IPS DF 4.7 (cell line): ENCODE measurements around the gene EXOC3L4.
"Not testable (repeated sequence)": the region's sequence is repeated elsewhere in the genome, so short reads cannot be mapped to it uniquely, and the experiment has no call there.

Source experiments
- DNase-seq: peaks from one replicate; pipeline ENCODE4 v3.0.0-alpha.2; 2013; ENCODE audit warnings: low spot score; ENCODE audit errors: extremely low read depth

The EXOC3L4 gene

DNA sequence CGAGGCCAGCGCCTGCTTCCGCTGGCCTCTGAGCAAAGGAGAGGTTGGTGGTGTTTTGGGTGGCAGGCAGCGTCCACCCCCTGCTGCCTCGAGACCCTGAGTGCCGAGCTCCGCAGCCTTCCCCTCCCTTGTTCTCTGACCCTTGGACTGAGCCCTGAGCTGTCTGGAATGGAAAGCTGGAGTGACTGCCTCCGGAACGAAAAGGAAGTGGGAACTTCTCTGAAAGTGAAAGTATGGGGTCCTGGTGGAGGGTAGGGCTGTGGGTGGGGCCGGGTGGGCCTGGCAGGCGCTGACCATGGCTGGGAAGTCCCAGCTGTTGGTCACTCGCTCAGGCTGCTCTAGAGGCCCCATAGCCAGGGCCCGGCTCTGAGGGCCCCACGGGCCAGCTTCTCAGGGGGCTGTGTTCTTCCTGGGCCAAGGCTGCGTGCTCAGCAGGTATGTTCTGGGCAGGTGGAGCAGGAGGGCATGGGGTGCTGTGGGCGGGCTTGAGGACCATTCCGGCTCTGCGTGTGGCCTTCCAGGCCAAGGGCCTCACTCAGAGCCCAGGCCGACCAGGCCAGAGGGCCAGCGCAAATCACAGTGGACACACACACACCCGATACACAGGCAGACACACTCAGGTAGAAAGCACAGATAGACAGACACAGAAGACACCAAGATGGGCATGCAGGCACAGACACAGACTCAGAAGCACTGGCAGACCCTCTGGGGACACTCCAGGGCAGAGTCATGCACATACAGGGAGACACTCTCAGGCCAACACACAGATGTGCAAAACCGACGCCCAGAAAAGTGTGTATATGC, at the start of gene EXOC3L4:
TSS of gene EXOC3L4 (plus strand) at position 320 of the 804 bp plus-strand sequence. CDS start 5,495 bp downstream, outside the sequence.
- no peak for DNase-seq

DNA sequence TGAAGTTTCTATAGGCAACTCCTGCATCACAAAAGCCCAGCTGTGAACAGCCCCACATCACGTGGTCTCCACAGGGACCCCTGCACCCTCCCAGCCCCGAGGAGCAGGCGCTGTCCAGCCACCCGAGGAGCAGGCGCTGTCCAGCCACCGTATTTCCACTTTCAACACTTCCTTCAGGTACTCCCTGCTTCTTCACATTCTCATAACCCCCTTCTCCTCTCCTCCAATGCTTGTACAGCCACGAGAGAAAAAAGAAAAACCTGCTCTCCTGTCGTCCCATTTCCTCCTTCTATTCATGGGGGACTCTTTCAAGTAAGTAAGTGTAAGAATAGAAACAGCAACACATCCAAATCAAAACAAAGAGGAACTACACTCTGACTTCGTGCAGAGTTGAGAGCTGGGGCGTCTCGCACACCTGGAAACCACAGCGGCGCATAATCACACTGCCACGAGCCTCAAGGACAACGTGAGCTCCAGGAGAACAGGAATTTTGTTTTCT, 49.1 kb upstream of the EXOC3L4 start:
- DNase-seq = no peak

DNA sequence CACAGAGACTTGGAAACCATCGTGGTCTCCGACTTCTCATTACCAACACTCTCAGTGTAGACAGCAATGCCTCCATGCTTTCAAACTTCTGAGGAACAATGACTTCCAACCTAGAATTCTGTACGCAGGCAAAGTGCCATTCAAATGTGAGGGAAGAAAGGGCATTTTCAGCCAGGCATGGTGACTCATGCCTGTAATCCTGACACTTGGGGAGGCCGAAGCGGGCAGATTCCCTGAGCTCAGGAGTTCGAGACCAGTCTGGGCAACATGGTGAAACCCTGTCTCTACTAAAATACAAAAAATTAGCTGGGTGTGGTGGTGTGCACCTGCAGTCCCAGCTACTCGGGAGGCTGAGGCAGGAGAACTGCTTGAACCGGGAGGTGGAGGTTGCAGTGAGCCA, 47.1 kb upstream of the EXOC3L4 start:
- not testable (repeated sequence) for DNase-seq

DNA sequence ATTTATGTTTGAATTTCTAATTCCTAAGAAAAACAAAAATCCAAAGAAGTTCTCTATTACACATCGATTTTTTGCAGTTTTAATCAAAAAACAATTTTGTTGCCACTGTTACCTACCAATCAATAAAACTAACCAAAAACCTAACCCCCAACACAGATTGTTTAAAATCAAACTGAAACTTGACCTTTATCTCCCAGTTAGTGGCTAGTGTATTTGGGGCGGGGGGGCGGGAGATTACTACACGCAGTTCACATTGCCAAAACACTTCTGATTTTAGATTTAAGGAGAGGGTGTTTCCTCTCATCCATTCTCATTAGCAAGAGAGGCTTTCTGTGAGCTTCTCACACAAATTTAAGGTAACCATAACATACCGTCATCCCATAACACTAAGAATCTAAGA, 43.6 kb upstream of the EXOC3L4 start:
- DNase-seq = no peak

DNA sequence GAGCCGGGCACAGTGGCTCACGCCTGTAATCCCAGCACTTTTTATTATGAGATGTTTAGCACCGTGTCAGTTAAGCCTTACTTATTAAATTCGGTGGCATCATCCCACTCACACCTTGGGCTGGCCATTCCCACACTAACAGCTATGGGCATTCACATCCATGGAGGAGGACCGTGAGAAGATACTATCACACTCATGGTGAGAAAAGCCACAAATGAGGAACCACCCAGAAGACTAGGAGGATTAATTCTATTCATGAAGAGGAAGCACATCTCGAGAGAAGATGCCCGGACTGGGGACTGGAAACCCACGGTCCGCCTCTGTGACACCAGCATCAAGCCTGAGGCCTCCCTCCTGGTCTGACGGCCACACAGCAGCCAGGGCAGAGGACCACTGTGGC, 42.1 kb upstream of the EXOC3L4 start:
- no peak for DNase-seq

DNA sequence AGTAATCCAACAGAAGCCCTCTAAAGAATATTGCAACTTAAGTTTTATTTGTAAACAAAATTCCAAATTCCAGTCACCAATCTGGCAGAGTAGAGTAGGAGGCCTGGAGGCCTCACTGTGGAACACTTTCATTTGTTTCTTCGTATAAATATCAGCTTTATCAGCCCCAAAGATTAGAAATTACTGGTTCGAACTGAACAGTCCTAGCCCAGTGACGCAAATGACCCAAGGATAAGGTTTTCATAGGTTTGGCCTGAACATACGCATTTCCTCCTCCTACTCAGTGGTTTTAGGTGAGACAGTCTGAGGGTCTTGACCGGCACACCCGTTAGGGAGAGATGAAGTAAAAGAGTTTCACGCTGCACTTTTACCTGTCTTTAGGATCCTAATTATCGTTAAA, 38.8 kb upstream of the EXOC3L4 start:
- DNase-seq = no peak

DNA sequence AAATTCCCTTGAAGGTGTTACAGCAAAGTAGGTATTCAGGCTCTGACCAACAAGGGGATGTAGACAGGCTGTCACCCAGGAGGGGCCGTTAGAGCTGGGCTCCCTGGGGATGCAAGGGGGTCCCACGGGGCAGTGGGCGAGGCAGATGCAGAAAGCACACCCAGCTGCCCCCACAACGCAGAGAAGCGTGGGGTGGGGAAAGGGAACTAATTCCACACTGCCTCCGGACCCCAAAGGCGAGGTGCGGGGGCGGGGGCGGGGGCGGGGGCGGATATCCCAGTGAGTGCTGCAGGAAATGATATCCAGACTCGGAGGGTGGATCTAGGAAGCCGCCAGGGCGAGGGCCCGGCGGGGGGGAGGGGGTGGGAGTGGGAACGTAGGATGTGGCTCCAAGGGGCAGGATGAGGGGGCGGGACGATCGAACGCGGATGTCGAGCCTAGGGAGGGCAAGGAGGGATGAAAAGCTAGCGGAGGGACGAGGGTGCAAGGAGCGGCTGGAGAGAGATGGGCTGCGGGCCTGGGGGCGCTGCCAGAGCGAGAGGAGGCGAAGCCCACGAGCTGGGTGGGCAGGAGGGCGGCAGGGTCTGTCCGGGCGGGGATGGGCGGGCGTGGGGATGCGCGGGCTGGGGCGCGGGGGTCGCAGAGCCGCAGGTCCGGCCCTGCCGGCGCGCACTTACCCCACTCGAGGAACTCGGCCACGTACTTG, 38.0 kb upstream of the EXOC3L4 start:
- DNase-seq = no peak

DNA sequence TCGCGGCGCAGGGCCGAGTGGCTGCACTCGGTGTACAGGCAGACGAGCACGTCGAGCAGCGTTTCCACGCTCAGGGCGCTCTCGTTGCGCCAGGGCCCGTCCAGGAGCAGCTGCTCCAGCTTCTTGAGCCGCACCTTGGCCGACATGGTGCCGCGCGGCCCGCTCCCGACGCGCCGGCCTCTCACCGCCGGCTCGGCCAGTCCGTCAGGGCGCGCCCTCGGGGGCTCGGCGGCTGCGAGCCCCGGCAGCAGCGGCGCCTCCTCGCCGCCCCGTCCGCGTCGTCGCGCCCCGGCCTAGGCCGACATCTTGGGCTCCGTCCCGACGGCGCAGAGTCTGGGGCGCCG, 37.5 kb upstream of the EXOC3L4 start:
- DNase-seq = no peak

DNA sequence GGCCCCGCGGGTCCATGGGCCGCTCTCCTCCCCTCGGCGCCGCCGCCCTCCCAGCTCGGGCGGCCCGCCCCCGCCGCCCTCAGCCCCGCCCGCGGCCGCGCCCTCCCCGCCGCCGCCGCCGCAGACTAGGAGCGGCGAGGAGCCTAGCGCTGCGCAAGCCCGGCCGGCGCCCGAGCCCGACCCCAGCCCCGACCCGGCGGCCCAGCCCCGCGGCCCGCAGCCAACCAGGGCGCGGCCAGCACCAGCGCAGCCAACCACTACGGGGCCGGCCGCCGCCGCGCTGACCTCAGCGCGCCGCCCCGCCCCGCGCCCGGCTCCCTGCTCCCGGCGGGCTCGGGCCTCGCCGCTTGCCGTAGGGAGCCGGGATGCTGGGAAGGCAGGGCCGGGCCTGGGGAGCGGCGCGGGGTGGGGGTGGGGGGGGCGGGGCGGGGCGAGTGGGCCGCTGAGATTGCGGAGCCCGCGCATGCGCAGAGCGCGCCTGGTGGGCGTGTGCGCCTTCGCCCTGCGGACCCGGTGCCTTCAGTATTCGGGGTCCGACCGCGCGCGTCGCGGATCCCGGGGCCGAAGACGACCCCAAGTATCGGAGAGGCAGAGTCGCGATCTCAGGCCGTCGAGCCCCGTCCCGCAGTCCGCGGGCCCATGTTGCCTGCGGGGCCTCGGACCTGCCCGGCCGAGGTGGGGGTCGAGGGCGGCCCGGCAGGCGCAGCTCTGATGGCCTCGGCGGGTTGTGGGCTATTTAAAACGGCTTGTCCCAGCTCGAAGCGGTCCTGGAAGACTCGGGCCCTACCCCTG, 37.0 kb upstream of the EXOC3L4 start, which contains the start of gene CDC42BPB:
TSS of gene CDC42BPB (minus strand) at position 178 of the 792 bp plus-strand sequence. CDS start 376 bp downstream, outside the sequence.
- no peak for DNase-seq

DNA sequence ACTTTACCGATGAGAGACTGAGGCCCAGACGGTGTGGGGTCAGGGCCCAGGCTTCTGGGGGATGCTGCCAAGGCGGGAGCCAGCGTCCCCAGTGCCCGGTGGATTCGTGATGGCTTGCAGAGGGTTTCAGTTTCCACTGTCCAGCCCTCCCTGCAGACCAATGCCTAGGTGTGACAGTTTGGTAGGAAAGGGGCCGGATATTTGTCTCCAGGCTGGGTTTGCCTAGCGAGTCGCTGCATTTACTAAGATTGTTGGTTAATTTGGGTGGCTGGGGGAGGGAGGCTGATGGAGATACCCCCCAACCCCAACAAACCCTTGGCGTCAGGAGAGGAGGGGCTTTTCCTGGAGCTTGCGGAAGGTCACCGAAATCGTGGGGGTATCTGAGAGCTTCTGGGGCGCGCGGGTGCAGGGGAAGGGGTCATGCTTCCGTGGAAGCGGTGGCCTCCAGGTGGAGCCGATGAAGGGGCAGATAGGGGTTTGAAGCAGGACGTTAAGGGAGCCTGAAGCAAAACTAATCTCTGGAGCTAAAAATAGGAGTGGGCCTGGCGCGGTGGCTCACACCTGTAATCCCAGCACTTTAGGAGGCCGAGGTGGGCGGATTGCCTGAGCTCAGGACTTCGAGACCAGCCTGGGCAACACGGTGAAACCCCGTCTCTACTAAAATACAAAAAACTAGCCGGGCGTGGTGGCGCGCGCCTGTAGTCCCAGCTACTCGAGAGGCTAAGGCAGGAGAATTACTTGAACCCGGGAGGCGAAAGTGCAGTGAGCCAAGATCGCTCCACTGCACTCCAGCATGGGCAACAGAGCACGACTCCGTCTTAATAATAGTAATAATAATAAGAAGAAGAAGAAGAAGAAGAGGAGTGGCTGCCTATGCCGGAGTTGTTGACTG, 36.1 kb upstream of the EXOC3L4 start:
- no peak for DNase-seq

DNA sequence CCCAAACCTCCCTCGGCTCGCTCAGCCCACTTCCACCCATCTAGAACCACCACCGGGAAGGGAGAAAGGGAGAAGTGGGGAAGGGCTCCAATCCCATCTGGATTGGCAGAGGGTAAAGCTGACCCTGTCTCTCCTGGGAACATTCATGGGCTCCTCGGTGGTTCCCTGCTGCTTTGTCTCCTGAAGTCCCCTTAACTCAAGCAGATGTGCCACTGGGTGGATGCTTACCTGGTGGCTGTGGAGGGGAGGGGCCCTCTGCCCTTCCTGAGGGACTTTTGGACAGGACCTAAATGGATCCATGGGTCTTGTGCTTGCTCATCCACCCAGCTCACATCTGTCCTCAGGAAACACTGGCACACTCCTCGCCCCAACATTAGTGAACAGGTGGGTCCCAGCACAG, 35.0 kb upstream of the EXOC3L4 start:
- no peak for DNase-seq

DNA sequence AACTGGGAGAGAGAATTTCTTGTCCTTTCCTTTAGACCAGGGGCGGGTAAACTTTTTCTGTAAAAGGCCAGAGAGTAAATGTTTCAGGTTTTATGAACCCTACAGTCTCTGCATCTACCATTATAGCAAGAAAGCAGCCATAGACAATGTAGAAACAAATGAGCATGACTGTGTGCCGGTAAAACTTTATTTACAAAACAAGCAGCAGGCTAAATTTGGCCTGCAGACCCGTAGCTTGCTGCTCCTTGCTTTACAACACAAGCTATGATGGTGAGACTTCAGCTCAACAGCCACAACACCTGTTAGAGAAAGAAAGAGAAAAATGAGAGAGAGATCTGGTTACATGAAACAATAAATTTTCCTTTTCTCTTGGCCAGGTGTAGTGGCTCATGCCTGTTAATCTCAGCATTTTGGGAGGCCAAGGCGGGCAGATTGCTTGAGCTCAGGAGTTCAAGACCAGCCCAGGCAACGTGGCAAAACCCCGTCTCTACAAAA, 33.0 kb upstream of the EXOC3L4 start:
- DNase-seq = no peak

DNA sequence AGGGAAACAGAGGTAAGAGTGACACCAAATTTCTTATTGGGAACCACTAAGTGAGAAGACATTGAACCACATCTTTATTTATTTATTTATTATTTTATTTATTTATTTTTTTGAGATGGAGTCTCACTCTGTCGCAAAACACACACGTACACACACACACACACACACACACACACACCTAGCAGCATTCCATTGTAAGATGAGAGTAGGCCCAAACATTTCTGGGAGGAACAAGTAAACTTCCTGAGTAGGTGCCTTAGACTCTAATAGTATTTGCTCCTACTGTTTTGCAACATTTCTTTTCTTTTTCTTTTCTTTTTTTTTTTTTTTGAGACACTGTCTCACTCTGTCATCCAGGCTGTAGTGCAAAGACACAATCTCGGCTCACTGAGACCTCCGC, 30.1 kb upstream of the EXOC3L4 start:
- DNase-seq = no peak

DNA sequence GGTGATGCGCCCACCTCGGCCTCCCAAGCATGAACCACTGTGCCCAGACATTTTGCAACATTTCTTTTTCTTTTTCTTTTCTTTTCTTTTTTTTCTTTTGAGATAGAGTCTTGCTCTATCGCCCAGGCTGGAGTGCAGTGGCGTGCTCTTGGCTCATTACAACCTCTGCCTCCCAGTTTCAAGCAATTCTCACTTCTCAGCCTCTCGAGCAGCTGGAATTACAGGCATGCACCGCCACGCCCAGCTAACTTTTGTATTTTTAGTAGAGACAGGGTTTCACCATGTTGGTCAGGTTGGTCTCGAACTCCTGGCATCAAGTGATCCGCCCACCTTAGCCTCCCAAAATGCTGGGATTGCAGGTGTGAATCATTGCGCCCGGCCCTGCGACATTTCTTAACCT, 29.5 kb upstream of the EXOC3L4 start:
- DNase-seq = no peak

DNA sequence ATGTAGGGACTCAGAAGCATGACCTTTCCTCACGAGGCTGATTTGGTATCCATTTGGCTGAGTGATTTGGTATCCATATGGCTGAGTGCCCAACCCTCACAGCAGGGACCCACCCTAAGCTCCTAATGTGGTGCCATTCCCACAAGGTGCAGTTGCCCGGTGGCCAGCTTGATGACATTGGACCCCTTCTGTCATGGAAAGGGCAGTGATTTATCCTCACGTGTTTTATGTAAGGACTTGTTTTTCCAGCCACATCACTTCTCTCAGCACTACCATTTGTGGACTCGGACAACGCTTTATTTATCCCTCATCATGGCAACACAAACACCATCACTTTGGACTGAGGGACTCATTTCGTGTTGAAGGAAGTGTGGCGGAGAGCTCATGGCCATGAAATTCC, 28.7 kb upstream of the EXOC3L4 start:
- DNase-seq = no peak

DNA sequence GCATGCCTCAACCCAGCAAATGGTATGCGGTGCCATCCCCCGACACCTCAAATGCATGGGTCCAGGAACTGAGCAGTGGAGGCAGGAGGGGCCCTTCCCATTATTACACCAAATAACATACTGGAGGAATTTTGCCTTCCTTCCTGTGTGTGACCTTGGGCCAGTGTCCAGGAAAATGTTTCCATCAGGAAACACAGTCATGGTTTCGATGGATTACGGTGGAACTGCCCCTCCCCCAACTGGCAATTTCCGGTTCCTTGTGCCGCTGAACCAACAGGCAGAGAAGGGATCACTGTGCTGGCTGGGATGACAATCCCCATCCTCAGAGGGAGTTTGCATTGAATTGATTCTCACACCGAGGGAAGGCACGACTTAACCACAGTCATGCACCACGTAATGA, 28.1 kb upstream of the EXOC3L4 start:
- DNase-seq = no peak

DNA sequence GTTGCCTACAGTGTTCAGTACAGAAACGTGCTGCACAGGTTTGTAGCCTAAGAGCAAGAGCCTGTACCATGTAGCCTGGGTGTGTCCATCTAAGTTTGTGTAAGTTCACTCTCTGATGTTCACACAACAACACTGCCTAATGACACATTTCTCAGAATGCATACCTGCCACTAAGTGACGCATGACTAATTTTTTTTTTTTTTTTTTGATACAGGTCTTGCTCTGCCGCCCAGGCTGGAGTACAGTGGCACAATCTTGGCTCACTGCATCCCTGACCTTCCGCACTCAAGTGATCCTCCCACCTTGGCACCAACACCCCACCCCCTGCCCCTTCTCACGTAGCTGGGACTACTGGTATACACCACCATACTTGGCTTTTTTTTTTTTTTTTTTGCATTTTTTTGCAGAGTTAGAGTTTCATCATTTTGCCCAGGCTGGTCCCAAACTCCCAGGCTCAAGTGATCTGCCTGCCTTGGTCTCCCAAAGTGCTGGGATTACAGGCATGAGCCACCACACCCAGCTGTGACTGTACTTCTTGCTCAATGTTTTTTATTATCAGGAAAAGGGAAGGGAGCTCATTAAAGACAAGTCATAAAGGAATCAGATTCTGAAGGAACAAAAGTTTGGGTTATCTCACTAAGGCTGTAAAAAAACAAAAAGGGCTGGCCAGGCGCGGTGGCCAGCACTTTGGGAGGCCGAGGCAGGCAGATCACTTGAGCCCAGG, 27.1 kb upstream of the EXOC3L4 start:
- DNase-seq = no peak

DNA sequence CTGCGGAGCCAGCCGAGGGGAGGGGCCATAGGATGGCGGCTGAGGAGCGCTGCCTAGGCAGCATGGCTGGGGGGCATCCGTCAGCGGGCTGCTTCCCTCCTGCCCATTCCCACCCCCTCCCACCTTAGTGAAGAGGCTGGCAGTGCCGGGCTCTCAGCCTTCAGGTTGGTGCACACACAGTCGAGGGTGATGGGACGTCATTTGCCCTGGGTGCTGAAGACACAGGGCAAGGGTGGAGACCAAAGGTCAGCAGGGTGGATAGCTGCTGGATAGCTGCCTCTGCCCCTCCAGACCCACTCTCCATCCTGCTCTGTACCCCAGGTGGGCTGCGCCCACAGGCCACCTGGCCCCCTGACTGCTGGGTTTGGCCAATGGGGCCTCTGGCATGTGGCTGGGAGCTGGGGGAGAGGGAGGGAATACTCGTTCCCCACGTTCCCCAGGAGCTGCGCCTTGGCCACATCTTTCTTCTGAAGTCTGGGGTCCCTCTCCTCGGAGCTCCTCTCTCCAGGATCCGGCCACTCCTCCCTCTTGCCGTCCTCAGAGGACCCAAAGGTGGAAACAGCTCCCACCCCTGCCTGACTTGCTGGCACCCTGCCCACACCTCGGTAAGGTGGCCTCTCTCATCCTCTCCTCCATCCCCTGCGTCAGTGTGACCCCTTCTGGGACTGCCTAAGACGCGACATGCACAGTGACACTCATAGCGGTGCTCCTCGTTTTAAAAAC, 26.0 kb upstream of the EXOC3L4 start:
- no peak for DNase-seq

DNA sequence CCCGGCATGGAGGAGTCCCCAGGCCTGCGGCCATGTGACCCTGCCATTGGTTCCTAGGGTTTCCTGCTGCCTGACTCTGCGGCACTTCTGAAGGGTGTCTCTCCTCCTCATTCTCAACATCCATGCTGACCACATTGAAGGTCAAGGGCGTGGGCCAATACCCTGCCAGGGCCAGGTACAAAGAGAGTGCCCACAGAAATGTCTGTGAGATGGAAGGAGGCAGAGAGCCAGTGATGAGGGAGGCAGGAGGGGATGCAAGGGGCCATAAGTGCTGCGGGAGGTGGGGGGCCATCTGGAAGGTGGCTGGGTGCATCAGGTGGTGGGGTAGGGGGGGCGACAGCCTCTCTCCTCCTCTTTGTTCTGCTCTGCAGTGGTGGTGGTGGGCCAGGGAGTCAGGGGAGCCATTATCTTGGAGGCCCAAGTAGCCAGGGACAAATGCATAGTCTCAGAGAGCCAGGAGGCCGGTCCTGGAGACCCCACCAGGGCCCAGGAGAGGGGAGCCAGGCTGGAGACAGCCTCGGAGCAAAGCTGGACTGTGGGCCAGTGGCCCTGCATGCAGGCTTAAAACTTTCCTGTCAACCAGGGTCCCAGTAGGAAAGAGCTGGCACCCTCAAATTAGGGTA, 24.2 kb upstream of the EXOC3L4 start:
- DNase-seq = no peak
